IMR-90 (cell line): ENCODE data around the gene GLS2. TPM values are rescaled to one million over a fixed set of nuclear protein-coding genes. Genes with fewer than 3 reads are reported as not detected.

ENCODE experiments used
- ATAC-seq: fragments of 200-7000 bp; cut with Tn5 transposase; 2 replicates; pipeline ENCODE4 v1.9.1; 2020; ENCODE audit warnings: low read depth, mild to moderate bottlenecking, moderate library complexity
- BruUV-seq: library from RNA; stranded (reverse); fragments of 400-500 nt; replicated peaks from 2 replicates; lab custom pipeline; 2021; lab: Mats Ljungman, UMichigan
- CTCF ChIA-PET: fragments of 300-600 bp; formaldehyde crosslinking; extraction: SDS; loops from one replicate; lab custom pipeline; 2021; ENCODE audit warnings: antibody characterized with exemption; lab: Yijun Ruan, JAX
- POLR2A ChIA-PET: fragments of 300-600 bp; sonication (Branson Sonifier 250); formaldehyde crosslinking; loops from one replicate; lab custom pipeline; 2022; ENCODE audit warnings: antibody characterized with exemption; ENCODE audit not compliant: unreplicated experiment; lab: Charles Lee
- DNase-seq: peaks from one replicate; pipeline ENCODE4 v3.0.0; 2013
- H2AFZ ChIP-seq: replicated peaks from 2 replicates; pipeline ENCODE3; 2013; ENCODE audit warnings: low read length, mild to moderate bottlenecking; ENCODE audit not compliant: poor library complexity
- H2AK5ac ChIP-seq: 2 replicates; pipeline ENCODE4 v1.6.1; 2013; ENCODE audit warnings: low read depth, low read length, inconsistent platforms
- H2AK9ac ChIP-seq: replicated peaks from 2 replicates; pipeline ENCODE3; 2013; ENCODE audit warnings: mild to moderate bottlenecking, low read depth, low read length, moderate library complexity; ENCODE audit not compliant: poor library complexity
- H2BK120ac ChIP-seq: 2 replicates; pipeline ENCODE4 v1.6.1; 2013; ENCODE audit warnings: low read depth, low read length, inconsistent platforms
- H2BK15ac ChIP-seq: 3 replicates; pipeline ENCODE4 v1.6.1; 2013; ENCODE audit warnings: low read depth, low read length, inconsistent platforms
- H2BK20ac ChIP-seq: 2 replicates; pipeline ENCODE4 v1.6.1; 2013; ENCODE audit warnings: low read depth, mild to moderate bottlenecking, inconsistent platforms, low read length, moderate library complexity
- H2BK5ac ChIP-seq: 2 replicates; pipeline ENCODE4 v1.6.1; 2013; ENCODE audit warnings: mild to moderate bottlenecking, low read depth, low read length, inconsistent platforms; ENCODE audit not compliant: poor library complexity, severe bottlenecking
- H3K14ac ChIP-seq: replicated peaks from 2 replicates; pipeline ENCODE4 v1.6.1; 2013; ENCODE audit warnings: low read depth, low read length, inconsistent platforms
- H3K18ac ChIP-seq: 2 replicates; pipeline ENCODE4 v1.6.1; 2013; ENCODE audit warnings: low read depth, low read length, control low read depth
- H3K23ac ChIP-seq: 2 replicates; pipeline ENCODE4 v1.6.1; 2013; ENCODE audit warnings: low read depth, low read length, inconsistent platforms
- H3K27ac ChIP-seq: 2 replicates; pipeline ENCODE4 v1.5.1; 2013; ENCODE audit warnings: mild to moderate bottlenecking, control low read depth, low read length; ENCODE audit not compliant: insufficient read depth
- H3K27me3 ChIP-seq: 2 replicates; pipeline ENCODE4 v1.6.1; 2013; ENCODE audit warnings: low read length; ENCODE audit not compliant: control insufficient read depth, insufficient read depth
- H3K36me3 ChIP-seq: 2 replicates; pipeline ENCODE4 v1.6.1; 2013; ENCODE audit warnings: low read length, mixed read lengths; ENCODE audit not compliant: control insufficient read depth, insufficient read depth
- H3K4ac ChIP-seq: 2 replicates; pipeline ENCODE4 v1.6.1; 2013; ENCODE audit warnings: low read depth, low read length, inconsistent platforms
- H3K4me1 ChIP-seq: 2 replicates; pipeline ENCODE4 v1.6.1; 2013; ENCODE audit warnings: low read length, mixed read lengths; ENCODE audit not compliant: control insufficient read depth, insufficient read depth
- H3K4me2 ChIP-seq: 2 replicates; pipeline ENCODE4 v1.6.1; 2013; ENCODE audit warnings: low read depth, mild to moderate bottlenecking, control low read depth, low read length, moderate library complexity
- H3K4me3 ChIP-seq: 2 replicates; pipeline ENCODE4 v1.5.1; 2013; ENCODE audit warnings: low read depth, mild to moderate bottlenecking, control low read depth, low read length, moderate library complexity; ENCODE audit not compliant: insufficient read depth
- H3K56ac ChIP-seq: 2 replicates; pipeline ENCODE4 v1.6.1; 2013; ENCODE audit warnings: low read length, inconsistent platforms; ENCODE audit not compliant: insufficient read depth; ENCODE audit errors: extremely low read depth
- H3K79me1 ChIP-seq, 2 experiments: 2 replicates each; pipeline ENCODE4 v1.6.1; 2013; ENCODE audit warnings: low read length in 2 of 2, inconsistent platforms in 1 of 2, low read depth in 1 of 2
- H3K9ac ChIP-seq: 2 replicates; pipeline ENCODE4 v1.6.1; 2013; ENCODE audit warnings: low read depth, low read length, control low read depth
- H3K9me1 ChIP-seq: 2 replicates; pipeline ENCODE4 v1.6.1; 2013; ENCODE audit warnings: low read length, inconsistent platforms; ENCODE audit not compliant: insufficient read depth
- H3K9me3 ChIP-seq: 2 replicates; pipeline ENCODE4 v1.6.1; 2013; ENCODE audit warnings: low read length; ENCODE audit not compliant: control insufficient read depth, insufficient read depth
- H4K20me1 ChIP-seq: 2 replicates; pipeline ENCODE4 v1.6.1; 2013; ENCODE audit warnings: low read length, inconsistent platforms; ENCODE audit not compliant: insufficient read depth
- H4K5ac ChIP-seq: 2 replicates; pipeline ENCODE4 v1.6.1; 2013; ENCODE audit warnings: mild to moderate bottlenecking, low read depth, low read length, control low read depth
- H4K8ac ChIP-seq, 2 experiments: 2 replicates each; pipeline ENCODE4 v1.6.1; 2013; ENCODE audit warnings: low read depth in 2 of 2, low read length in 2 of 2, control low read depth in 1 of 2, inconsistent platforms in 1 of 2
- H4K91ac ChIP-seq: 2 replicates; pipeline ENCODE4 v1.6.1; 2013; ENCODE audit warnings: low read depth, low read length, inconsistent platforms; ENCODE audit not compliant: insufficient read depth
- BHLHE40 ChIP-seq: fragments of 150-350 bp; IDR thresholded peaks from 2 replicates; pipeline ENCODE4 v1.6.1; 2016; ENCODE audit warnings: mild to moderate bottlenecking, low read depth, low read length
- FOS ChIP-seq: fragments of 150-350 bp; IDR thresholded peaks from 2 replicates; pipeline ENCODE4 v1.6.1; 2016; ENCODE audit warnings: low read depth, low read length
- MAFK ChIP-seq: IDR thresholded peaks from 2 replicates; pipeline ENCODE4 v1.6.1; 2012; ENCODE audit warnings: low read depth, low read length, improper control_type of control experiment
- NFE2L2 ChIP-seq: fragments of 150-350 bp; IDR thresholded peaks from 2 replicates; pipeline ENCODE4 v1.6.1; 2016; ENCODE audit warnings: low read depth, mild to moderate bottlenecking, low read length
- RCOR1 ChIP-seq: IDR thresholded peaks from 2 replicates; pipeline ENCODE4 v1.6.1; 2012; ENCODE audit warnings: mild to moderate bottlenecking, low read length, improper control_type of control experiment; ENCODE audit not compliant: insufficient replicate concordance
- dilution Hi-C: fragments of 300-500 bp; cut with HindIII; formaldehyde crosslinking; loops from one replicate; pipeline ENCODE4 v1.14.3; 2018; ENCODE audit warnings: low sequenced_read_pairs; ENCODE audit not compliant: unreplicated experiment
- in situ Hi-C: fragments of 300-500 bp; cut with MboI; formaldehyde crosslinking; loops from 3 replicates; pipeline ENCODE4 v1.14.3; 2019; ENCODE audit warnings: low sequenced_read_pairs, inconsistent platforms, mixed read lengths
- intact Hi-C: fragments of 100-400 bp; cut with micrococcal nuclease; formaldehyde crosslinking; loops from 2 replicates; pipeline ENCODE4 v1.10.0; 2022
- polyA plus RNA-seq, 3 experiments: library from polyadenylated mRNA; depleted of rRNA; stranded (reverse); fragments of >200 nt; gene quantifications; 2 replicates each; pipeline ENCODE4 v1.2.3, GENCODE V29; 2012; ENCODE audit warnings: low replicate concordance in 1 of 3
- total RNA-seq: library from RNA; depleted of rRNA; stranded (reverse); fragments of >200 nt; gene quantifications from 2 replicates; pipeline ENCODE4 v1.2.3, GENCODE V29; 2012

GLS2 gene
- total and polyA plus RNA-seq, 2 of the 4 experiments (the other 2 are of a cell fraction) = 0.21 to 0.36 TPM

DNA sequence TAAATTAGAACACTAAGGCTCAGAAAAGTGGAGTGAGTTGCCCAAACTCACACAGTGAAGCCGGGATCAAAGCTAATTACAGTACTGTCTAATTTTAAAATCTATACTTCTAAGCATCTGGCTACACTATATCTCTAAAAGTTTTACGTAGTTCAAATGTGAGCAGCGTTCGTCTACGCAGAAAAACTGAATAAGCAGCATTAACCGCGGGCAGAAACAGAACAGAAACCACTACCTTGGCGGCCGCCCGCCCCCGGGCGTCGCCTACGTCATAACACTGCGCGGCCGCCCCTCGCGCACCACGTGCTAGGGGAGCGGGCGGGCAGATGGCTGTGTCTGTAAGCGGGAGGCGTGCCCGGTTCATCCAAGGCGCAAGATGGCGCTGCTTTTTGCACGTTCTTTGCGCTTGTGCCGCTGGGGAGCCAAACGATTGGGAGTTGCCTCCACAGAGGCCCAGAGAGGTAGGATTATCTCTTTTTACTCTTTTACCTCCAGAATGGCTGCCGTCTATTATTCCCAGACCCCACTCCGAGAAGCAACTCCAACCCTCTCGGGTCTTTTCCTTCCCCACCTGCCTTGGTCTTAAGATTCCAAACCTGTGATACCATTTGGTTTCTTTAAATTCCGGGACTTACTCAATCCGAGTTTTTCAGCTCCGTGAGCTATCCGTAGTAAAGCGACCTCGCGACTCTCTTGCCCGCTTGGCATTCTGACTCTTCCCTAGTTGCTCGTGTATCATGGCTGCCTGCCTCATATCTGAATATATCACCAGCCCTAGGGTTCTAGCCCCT is 19.6 kb downstream of the GLS2 start, which contains the start of gene SPRYD4 (continued):
- no peak for TF ChIP-seq NFE2L2
- TF ChIP-seq RCOR1 = no peak

GRCh38 chr12:56462565-56462964 is 25.4 kb downstream of the GLS2 start:
- no peak overlapping the region for H4K91ac ChIP-seq
- H4K8ac ChIP-seq = no peak overlapping the region
- H3K27me3 ChIP-seq = no peaks in the 10 kb centered on the region
- H3K9me3 ChIP-seq = no peaks in the 10 kb centered on the region
- no peak overlapping the region for H2BK15ac ChIP-seq
- ATAC-seq (no peak), DNase-seq (no peak)
- ChIA-PET CTCF (no interaction called here), POLR2A (no interaction called here)
- intact Hi-C loops (loop anchor here (5.0 kb wide), 2 partner anchors 85 to 145 kb away; partner anchors contain the start of gene CNPY2), in situ Hi-C loops (loop anchor here (10.0 kb wide), 1 partner anchor 108 kb away; no protein-coding TSS in a partner anchor), dilution Hi-C loops (no loop called here)
- no peak overlapping the region for H3K23ac ChIP-seq
- no peak overlapping the region for H2BK5ac ChIP-seq
- no peak overlapping the region for H3K4ac ChIP-seq
- H4K5ac ChIP-seq = no peak overlapping the region
- H3K36me3 ChIP-seq = no peaks in the 10 kb centered on the region
- H3K4me1 ChIP-seq = 0 out of 2 replicates have a peak, but pooled peaks cover 2% of the 10 kb centered on the region
- no peak overlapping the region for H3K27ac ChIP-seq
- H4K20me1 ChIP-seq = no peaks in the 10 kb centered on the region
- H3K56ac ChIP-seq = no peak overlapping the region
- no peak overlapping the region for H3K4me3 ChIP-seq
- no peak overlapping the region for H2AK5ac ChIP-seq
- no peak overlapping the region for H2BK20ac ChIP-seq
- BruUV-seq = no TSS peak
- H3K9me1 ChIP-seq = no peaks in the 10 kb centered on the region
- H3K79me1 ChIP-seq = no peaks in the 10 kb centered on the region; a peak in 1 of 4 replicates
- no peak overlapping the region for H3K9ac ChIP-seq
- H3K4me2 ChIP-seq = no peak overlapping the region
- H3K18ac ChIP-seq = no peak overlapping the region
- TF ChIP-seq FOS (no peak), MAFK (no peak), BHLHE40 (no peak)
- H3K14ac ChIP-seq = no peak overlapping the region
- H2AK9ac ChIP-seq = no peak overlapping the region
- H2BK120ac ChIP-seq = no peak overlapping the region
- H2AFZ ChIP-seq = peak overlapping the region; percentile 1
